Fibroblast of the aortic adventitia (primary cell): Measurements from ENCODE around the gene BTNL8. TPM values are rescaled to one million over a fixed set of nuclear protein-coding genes. Genes with fewer than 3 reads are reported as not detected.

Source experiments
- DNase-seq: peaks from one replicate; pipeline ENCODE4 v3.0.0-alpha.2; 2010; ENCODE audit warnings: low read depth
- H3K4me3 ChIP-seq: 2 replicates; pipeline ENCODE4 v1.5.1; 2011; ENCODE audit warnings: low read depth, mild to moderate bottlenecking, control low read depth, low read length, moderate library complexity
- total RNA-seq: library from RNA; depleted of rRNA; stranded (reverse); fragments of >200 nt; gene quantifications from 2 replicates; pipeline ENCODE4 v1.2.3, GENCODE V29; 2012; ENCODE audit warnings: low replicate concordance
- TF ChIP-seq, protein P1 (sequence below): IDR thresholded peaks from 2 replicates; pipeline ENCODE4 v1.5.1; 2011; ENCODE audit warnings: mild to moderate bottlenecking, low read length, control low read depth, inconsistent platforms; ENCODE audit not compliant: insufficient read depth

BTNL8 gene, protein sequence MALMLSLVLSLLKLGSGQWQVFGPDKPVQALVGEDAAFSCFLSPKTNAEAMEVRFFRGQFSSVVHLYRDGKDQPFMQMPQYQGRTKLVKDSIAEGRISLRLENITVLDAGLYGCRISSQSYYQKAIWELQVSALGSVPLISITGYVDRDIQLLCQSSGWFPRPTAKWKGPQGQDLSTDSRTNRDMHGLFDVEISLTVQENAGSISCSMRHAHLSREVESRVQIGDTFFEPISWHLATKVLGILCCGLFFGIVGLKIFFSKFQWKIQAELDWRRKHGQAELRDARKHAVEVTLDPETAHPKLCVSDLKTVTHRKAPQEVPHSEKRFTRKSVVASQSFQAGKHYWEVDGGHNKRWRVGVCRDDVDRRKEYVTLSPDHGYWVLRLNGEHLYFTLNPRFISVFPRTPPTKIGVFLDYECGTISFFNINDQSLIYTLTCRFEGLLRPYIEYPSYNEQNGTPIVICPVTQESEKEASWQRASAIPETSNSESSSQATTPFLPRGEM
- not detected in 2 replicates for total RNA-seq

- TF ChIP-seq, protein P1, sequence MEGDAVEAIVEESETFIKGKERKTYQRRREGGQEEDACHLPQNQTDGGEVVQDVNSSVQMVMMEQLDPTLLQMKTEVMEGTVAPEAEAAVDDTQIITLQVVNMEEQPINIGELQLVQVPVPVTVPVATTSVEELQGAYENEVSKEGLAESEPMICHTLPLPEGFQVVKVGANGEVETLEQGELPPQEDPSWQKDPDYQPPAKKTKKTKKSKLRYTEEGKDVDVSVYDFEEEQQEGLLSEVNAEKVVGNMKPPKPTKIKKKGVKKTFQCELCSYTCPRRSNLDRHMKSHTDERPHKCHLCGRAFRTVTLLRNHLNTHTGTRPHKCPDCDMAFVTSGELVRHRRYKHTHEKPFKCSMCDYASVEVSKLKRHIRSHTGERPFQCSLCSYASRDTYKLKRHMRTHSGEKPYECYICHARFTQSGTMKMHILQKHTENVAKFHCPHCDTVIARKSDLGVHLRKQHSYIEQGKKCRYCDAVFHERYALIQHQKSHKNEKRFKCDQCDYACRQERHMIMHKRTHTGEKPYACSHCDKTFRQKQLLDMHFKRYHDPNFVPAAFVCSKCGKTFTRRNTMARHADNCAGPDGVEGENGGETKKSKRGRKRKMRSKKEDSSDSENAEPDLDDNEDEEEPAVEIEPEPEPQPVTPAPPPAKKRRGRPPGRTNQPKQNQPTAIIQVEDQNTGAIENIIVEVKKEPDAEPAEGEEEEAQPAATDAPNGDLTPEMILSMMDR = no peak
These were observed at the start of gene BTNL8 for GRCh38 chr5:180898621-180899246. Gene BTNL8 (plus strand): TSS chr5:180899159. CDS start chr5:180899311, 152 bp downstream.

GRCh38 chr5:180849827-180850226 lies 49.1 kb upstream of the BTNL8 start:
- no peak for DNase-seq
- no peak overlapping the region for H3K4me3 ChIP-seq
- TF ChIP-seq, protein P1 = no peak

More at GRCh38 chr5:180898621-180899246, at the start of gene BTNL8:
- H3K4me3 ChIP-seq = no peak within 1 kb of the TSS
- no peak for DNase-seq

DNA sequence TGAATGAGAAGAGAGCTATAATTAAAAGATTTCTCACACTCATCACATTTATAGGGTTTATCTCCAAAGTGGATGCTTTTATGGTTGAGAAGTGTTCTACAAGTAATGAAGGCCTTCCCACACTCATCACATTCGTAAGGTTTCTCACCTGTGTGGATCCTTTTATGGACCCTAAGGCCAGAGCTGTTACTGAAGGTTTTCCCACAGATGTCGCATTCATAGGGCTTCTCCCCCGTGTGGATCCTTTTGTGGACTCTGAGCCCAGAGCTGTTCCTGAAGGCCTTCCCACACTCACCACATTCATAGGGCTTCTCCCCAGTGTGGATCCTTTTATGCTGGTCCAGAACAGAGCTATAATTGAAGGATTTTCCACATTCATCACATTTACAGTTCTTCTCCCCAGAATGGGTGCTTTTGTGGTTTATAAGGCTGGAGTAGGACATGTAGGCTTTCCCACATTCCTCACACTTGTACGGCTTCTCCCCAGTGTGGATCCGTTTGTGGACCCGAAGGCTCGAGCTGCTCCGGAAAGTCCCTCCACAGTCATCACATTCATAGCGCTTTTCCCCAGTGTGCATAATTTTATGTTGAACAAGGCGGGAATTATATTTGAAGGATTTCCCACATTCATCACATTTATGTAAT lies 48.4 kb upstream of the BTNL8 start:
- TF ChIP-seq, protein P1 = no peak
- DNase-seq = no peak
- H3K4me3 ChIP-seq = no peak overlapping the region

DNA sequence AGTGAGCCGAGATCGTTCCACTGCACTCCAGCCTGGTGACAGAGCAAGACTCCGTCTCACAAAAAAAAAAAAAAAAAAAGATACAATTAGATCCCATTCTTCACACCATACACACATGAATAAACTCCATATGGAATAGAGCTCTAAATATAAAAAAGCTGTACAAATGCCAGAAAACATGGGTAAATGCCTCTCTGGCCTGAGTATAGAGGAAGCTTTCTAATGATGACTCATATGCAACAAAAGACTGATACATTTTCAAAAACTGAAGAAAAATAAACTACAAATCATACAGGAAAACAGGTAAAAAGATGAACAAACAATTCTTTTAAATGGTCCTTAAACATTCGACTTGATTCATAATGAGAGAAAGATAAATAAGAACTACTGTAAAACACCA lies 46.5 kb upstream of the BTNL8 start:
- H3K4me3 ChIP-seq = no peak overlapping the region
- TF ChIP-seq, protein P1 = no peak
- DNase-seq = peak; percentile 24

- no peak for DNase-seq
- H3K4me3 ChIP-seq = no peak overlapping the region
- TF ChIP-seq, protein P1 = no peak
These were observed 45.7 kb upstream of the BTNL8 start for GRCh38 chr5:180853121-180853847.

- TF ChIP-seq, protein P1 = no peak
These were observed 45.1 kb upstream of the BTNL8 start for GRCh38 chr5:180853848-180854176.

More at GRCh38 chr5:180853848-180854176, 45.1 kb upstream of the BTNL8 start:
- no peak for DNase-seq
- no peak overlapping the region for H3K4me3 ChIP-seq
